ENCODE results near the gene TREM2.

DNA sequence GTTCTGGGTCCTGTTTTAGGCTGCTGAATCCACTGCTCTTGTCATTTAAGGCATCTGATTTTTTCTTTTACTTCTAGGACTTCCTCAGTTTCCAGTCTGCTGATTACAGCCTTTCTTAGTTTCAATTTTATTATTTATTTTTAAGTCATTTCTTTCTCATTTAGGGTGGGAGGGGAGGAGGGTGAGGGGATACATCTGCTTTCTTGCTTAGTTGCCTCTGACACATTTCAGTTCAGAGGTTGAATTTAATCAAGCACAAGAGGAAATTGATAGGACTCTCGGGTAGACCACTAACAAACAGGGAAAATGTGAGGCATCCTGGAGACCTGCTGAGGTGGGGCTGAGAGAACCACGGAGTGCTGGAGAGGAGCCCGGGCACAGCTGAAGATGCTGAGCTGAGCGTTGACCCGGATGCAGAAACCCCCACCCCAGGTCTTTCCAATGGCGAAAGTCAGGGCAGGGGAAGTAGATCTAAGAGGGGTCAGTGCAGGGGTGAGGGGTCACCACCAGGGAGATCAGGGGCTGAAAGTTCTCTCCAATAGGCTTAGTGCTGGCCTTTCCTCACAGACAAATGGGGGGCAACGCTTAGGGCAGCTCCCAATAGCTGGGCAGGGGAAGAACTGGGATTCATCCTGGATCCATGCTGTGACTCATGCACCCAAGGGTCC is 45.7 kb upstream of the TREM2 start:
- TF ChIP-seq EZH2phosphoT487 (IDR thresholded peaks at IDR 0.05; ENCODE audit: insufficient read depth, low read depth) = no peak
- no peak for TF ChIP-seq EZH2 (IDR thresholded peaks at IDR 0.05; ENCODE audit: insufficient read depth, poor library complexity, severe bottlenecking)

Measured in GM23248 (cell line).